ENCODE results near the gene PCDHB11.
"Not testable (repeated sequence)": the region's sequence is repeated elsewhere in the genome, so short reads cannot be mapped to it uniquely, and the experiment has no call there.

- TF ChIP-seq REST (IDR thresholded peaks at IDR 0.05); MAX (IDR thresholded peaks at IDR 0.05); CTCF (IDR thresholded peaks at IDR 0.05; ENCODE audit: low read depth, low read length, missing input control); SP1 (IDR thresholded peaks at IDR 0.05); JUND (IDR thresholded peaks at IDR 0.05): not testable (repeated sequence)
Observed at GRCh38 chr5:141201646-141202045, 2.2 kb downstream of the PCDHB11 start.
